ENCODE results near the gene ZEB2. TPM values are rescaled to one million over a fixed set of nuclear protein-coding genes. Genes with fewer than 3 reads are reported as not detected.

ZEB2 gene
- polyA plus RNA-seq, 2 of the 4 experiments (the other 2 are of a cell fraction): 4.2 to 7.0 TPM

DNA sequence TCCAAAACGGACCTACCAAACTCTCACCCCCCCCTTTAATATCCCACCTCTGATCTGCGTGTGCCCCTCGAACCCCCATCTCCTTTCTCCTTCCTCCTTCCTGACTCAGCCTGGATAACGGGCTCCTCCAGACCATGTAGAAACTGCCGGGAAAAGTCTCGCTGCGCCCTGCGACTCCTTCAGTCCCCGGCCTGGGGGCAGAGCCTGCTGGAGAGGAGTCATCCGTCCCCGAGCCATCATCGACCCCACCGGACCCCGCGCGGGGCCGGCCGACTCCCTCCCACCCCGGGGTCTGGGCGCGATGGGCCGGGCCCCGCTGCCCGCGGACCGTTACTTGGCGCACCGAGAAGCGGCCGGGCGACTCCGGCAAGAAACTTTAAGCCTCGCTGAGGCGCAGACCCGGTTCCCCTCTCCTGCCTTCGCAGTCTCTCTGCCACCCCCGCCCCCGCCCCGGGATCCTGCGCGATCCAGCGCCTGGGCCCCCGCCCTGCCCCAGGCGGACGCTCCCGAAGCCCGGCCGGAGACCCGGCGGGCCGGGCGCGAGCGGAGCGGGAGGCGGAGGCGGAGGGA is 3.4 kb downstream of the ZEB2 start:
- CTCF ChIA-PET: no interaction called here

DNA sequence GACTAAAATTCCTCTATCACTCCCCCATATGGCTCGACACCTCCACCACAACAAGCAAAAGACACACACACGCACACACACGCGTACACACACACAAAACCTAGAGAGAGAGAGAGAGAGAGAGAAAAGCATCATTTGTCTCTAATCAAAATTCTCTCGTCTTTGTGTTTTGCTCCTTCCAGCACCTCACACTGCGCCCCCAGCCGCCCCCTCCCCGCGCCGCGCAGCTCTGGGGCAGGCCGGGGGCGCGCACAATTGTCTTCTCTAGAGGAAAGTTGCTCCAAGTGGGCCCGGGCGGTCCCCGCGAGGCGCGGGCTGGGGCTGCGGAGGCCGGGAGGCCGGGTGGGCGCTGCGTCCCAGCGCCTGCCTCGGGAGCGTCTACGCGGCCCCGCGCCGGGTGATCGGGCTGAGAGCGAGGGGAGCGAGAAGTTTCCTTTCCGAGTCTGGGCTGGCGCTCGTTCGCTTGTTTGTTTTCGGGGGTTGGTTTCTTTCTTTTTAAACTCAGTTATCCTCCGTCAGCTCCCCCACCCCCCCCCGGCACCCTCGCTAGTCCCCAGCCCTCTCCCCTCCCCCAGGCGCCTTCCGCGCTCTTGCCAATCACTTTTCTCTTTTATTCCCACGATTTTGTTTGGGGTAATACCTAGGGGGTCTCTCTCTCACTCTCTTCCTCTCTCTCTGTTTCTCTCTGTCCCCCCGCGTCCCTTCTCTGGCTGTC is 4.1 kb downstream of the ZEB2 start:
- H3K4me3 ChIP-seq: peak overlapping the region; percentile 92
- H3K4me1 ChIP-seq: peaks cover 38% of the 10 kb centered on the region
- DNase-seq (ENCODE audit: low read depth in 1 of 2, low spot score in 1 of 2) (peak in 1 of 2 experiments; percentile 29), ATAC-seq (peak in 1 of 2 experiments; percentile 32; a peak in 3 of 6 replicates), FAIRE-seq (no peak)
- H3K27ac ChIP-seq: peak overlapping the region; percentile 93 to 95
- ChIA-PET CTCF (no interaction called here), POLR2A (no interaction called here)
- no peaks in the 10 kb centered on the region for H3K9me3 ChIP-seq
- 35% methylated on average over 33 of the region's 50 CpGs for WGBS (ENCODE audit: missing lambda C conversion rate)
- TF ChIP-seq SMC3 (IDR thresholded peaks at IDR 0.05): 0 out of 3 replicates have a peak, but pooled peaks have one; percentile 7
- no peak for TF ChIP-seq BHLHE40 (IDR thresholded peaks at IDR 0.05; ENCODE audit: low read depth, low read length)
- H3K4me2 ChIP-seq: peak overlapping the region; percentile 91

More for the DNA sequence above, 3.4 kb downstream of the ZEB2 start:
- FAIRE-seq: no peak
- Histone ChIP-seq H3K4me2 (peak overlapping the region; percentile 91), H3K4me1 (peaks cover 31% of the 10 kb centered on the region), H3K9me3 (no peaks in the 10 kb centered on the region), H3K4me3 (peak overlapping the region; percentile 92), H3K27ac (peak overlapping the region; percentile 93 to 95)
- peak; percentile 56 to 66 for ATAC-seq
- POLR2A ChIA-PET: no interaction called here
- 0% methylated on average over 1 of the region's 57 CpGs for WGBS (ENCODE audit: missing lambda C conversion rate)
- TF ChIP-seq TFCP2L1 (CRISPR knock-in tag; IDR thresholded peaks at IDR 0.05): no peak
- no peak for TF ChIP-seq FOSL2 (IDR thresholded peaks at IDR 0.05)
- TF ChIP-seq FOSL2 (CRISPR knock-in tag; IDR thresholded peaks at IDR 0.05): no peak
- TF ChIP-seq HDAC2 (IDR thresholded peaks at IDR 0.05): 0 out of 2 replicates have a peak, but pooled peaks have one; percentile 20
- 0 out of 2 replicates have a peak, but pooled peaks have one; percentile 5 for TF ChIP-seq PHF8 (IDR thresholded peaks at IDR 0.05; ENCODE audit: borderline replicate concordance, low read depth)
- TF ChIP-seq, protein P1, sequence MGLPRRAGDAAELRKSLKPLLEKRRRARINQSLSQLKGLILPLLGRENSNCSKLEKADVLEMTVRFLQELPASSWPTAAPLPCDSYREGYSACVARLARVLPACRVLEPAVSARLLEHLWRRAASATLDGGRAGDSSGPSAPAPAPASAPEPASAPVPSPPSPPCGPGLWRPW (IDR thresholded peaks at IDR 0.05): no peak
- DNase-seq (ENCODE audit: low read depth in 1 of 2, low spot score in 1 of 2): peak; percentile 10 to 31

DNA sequence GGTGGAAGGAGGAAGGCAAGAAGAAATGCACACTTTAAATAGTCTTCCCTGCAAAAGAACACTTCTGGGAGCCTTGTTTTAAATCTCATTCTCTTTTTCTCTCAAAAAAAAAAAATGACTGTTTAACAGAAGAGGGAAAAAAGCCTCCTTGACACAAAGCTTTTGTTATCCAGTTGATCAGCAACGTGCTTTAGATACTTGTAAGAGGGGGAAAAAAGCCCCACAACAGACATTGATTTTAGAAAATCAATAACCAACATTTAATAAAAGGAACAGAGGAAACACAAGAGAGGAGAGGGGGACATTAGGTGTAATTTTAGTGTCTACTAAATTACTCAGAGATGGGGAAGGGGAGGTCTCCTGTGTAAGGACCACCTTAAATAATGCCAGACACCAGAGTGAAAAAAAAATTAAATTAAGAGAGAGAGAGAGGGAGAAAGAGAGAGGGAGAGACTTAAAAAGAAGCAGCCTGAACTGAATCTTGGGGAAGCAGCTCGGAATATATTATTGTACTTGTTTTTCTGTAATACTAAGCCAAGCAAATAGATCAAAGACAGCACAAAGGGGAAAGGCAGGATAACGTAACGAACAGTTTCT is 4.7 kb downstream of the ZEB2 start:
- peak overlapping the region; percentile 92 for H3K4me3 ChIP-seq
- peaks cover 33% of the 10 kb centered on the region for H3K4me1 ChIP-seq
- ATAC-seq (no peak), FAIRE-seq (no peak), DNase-seq (ENCODE audit: low read depth in 1 of 2, low spot score in 1 of 2) (no peak)
- H3K27ac ChIP-seq: peak overlapping the region; percentile 93 to 95; a peak in 2 of 6 replicates
- no peak for TF ChIP-seq CHD4 (IDR thresholded peaks at IDR 0.05; ENCODE audit: borderline replicate concordance)
- no peak for TF ChIP-seq CEBPB (IDR thresholded peaks at IDR 0.05)
- 68% methylated on average over 4 of the region's 4 CpGs for WGBS (ENCODE audit: missing lambda C conversion rate)
- peak overlapping the region; percentile 91 for H3K4me2 ChIP-seq
- POLR2A ChIA-PET: no interaction called here
- no peaks in the 10 kb centered on the region for H3K9me3 ChIP-seq
- CTCF ChIA-PET: no interaction called here

DNA sequence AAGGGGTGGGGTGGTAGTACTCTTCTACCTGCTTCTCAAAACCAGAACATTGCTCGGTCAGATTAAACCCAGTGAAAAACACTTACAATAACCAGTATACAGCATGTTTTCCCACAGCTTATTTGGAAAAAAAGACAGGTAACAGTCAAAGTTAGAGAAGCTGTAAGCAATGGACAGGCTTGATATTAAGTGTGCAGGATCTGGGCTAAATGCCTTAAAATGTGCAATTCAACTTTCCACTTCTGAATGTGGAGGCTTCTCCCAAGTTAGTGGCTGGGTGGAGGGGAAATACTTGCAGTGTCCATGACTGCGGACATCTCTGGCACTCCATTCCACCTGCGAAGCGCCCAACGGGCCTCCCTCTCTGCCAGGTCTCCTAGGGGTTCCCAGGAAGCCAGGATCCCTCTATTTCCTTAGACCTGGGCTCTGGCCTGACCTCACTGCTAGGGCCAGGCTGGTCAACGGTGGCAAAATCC is 5.3 kb downstream of the ZEB2 start:
- Histone ChIP-seq H3K27ac (no peak overlapping the region), H3K4me3 (no peak overlapping the region), H3K4me2 (no peak overlapping the region), H3K4me1 (peaks cover 32% of the 10 kb centered on the region), H3K9me3 (no peaks in the 10 kb centered on the region)
- ATAC-seq (no peak), DNase-seq (ENCODE audit: low read depth in 1 of 2, low spot score in 1 of 2) (no peak), FAIRE-seq (no peak)
- ChIA-PET POLR2A (no interaction called here), CTCF (no interaction called here)
- TF ChIP-seq KDM5A (IDR thresholded peaks at IDR 0.05) (no peak), RNF2 (IDR thresholded peaks at IDR 0.05; ENCODE audit: borderline replicate concordance, low read depth) (no peak), POLR2AphosphoS2 (conservative IDR thresholded peaks at IDR 0.05; ENCODE audit: low read length) (no peak), ZNF302 (CRISPR knock-in tag; IDR thresholded peaks at IDR 0.05) (no peak), NR3C1 (IDR thresholded peaks at IDR 0.05) (no peak), ZFP36 (IDR thresholded peaks at IDR 0.05; ENCODE audit: borderline replicate concordance, partially characterized antibody) (no peak), EHF (CRISPR knock-in tag; IDR thresholded peaks at IDR 0.05) (no peak), HDAC2 (IDR thresholded peaks at IDR 0.05) (no peak), TP53 (CRISPR knock-in tag; IDR thresholded peaks at IDR 0.05) (no peak), RARB (CRISPR knock-in tag; IDR thresholded peaks at IDR 0.05) (no peak), FOSL2 (IDR thresholded peaks at IDR 0.05) (no peak), FOSL2 (CRISPR knock-in tag; IDR thresholded peaks at IDR 0.05) (no peak), CHD2 (IDR thresholded peaks at IDR 0.05; ENCODE audit: low read length, partially characterized antibody) (no peak), KDM1A (IDR thresholded peaks at IDR 0.05; ENCODE audit: low read depth) (no peak), ZC3H11A (IDR thresholded peaks at IDR 0.05) (no peak)
- TF ChIP-seq, protein P2, sequence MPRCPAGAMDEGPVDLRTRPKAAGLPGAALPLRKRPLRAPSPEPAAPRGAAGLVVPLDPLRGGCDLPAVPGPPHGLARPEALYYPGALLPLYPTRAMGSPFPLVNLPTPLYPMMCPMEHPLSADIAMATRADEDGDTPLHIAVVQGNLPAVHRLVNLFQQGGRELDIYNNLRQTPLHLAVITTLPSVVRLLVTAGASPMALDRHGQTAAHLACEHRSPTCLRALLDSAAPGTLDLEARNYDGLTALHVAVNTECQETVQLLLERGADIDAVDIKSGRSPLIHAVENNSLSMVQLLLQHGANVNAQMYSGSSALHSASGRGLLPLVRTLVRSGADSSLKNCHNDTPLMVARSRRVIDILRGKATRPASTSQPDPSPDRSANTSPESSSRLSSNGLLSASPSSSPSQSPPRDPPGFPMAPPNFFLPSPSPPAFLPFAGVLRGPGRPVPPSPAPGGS (IDR thresholded peaks at IDR 0.05): no peak
- TF ChIP-seq, protein P1 (IDR thresholded peaks at IDR 0.05): no peak
- TF ChIP-seq, protein P3, sequence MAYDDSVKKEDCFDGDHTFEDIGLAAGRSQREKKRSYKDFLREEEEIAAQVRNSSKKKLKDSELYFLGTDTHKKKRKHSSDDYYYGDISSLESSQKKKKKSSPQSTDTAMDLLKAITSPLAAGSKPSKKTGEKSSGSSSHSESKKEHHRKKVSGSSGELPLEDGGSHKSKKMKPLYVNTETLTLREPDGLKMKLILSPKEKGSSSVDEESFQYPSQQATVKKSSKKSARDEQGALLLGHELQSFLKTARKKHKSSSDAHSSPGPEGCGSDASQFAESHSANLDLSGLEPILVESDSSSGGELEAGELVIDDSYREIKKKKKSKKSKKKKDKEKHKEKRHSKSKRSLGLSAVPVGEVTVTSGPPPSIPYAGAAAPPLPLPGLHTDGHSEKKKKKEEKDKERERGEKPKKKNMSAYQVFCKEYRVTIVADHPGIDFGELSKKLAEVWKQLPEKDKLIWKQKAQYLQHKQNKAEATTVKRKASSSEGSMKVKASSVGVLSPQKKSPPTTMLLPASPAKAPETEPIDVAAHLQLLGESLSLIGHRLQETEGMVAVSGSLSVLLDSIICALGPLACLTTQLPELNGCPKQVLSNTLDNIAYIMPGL (CRISPR knock-in tag; IDR thresholded peaks at IDR 0.05; ENCODE audit: borderline replicate concordance): no peak
- TF ChIP-seq, protein P4, sequence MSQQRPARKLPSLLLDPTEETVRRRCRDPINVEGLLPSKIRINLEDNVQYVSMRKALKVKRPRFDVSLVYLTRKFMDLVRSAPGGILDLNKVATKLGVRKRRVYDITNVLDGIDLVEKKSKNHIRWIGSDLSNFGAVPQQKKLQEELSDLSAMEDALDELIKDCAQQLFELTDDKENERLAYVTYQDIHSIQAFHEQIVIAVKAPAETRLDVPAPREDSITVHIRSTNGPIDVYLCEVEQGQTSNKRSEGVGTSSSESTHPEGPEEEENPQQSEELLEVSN (IDR thresholded peaks at IDR 0.05; ENCODE audit: borderline replicate concordance, low read depth): no peak
- 90% methylated on average over 6 of the region's 6 CpGs for WGBS (ENCODE audit: missing lambda C conversion rate)
